ENCODE measurements around the gene SHISA4.

The SHISA4 gene

DNA sequence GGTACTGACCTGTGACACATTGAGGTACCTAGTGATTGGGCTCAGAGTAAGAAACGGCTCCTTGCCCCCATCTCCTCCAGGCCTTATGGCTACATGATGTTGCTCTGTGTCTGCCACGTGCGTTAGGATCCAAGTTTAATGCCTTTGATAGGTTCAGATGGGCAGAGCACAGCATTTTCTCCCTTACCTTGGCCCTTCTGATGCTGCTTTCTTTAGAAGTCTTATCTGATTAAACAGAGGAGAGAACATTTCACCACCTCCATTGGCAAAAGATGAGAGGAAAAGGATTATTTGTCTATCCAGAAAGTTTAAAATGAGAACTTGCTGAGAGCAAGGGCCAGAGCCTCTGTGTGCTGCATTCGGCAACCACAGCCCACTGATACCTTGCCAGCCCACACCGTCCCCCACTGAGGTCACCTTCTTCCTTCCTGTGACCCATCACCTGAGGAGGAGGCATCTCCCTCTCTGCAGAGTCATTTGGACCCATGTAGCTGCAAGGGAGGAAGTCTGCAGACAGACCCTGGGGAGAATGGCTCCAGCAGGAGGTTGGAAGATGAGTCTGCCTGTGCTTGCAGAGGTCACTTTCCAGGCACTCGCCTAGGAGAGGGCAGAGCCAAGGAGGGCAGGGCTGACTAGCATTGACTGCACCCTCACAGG lies 16.7 kb downstream of the SHISA4 start:
- H3K4me3 ChIP-seq (ENCODE audit: low read depth, low read length) = no peak overlapping the region
- DNase-seq = no peak
- no peaks in the 10 kb centered on the region for H3K27me3 ChIP-seq
- H3K4me1 ChIP-seq = peaks cover 12% of the 10 kb centered on the region
- H3K9me3 ChIP-seq = no peaks in the 10 kb centered on the region
- TF ChIP-seq, protein P1, sequence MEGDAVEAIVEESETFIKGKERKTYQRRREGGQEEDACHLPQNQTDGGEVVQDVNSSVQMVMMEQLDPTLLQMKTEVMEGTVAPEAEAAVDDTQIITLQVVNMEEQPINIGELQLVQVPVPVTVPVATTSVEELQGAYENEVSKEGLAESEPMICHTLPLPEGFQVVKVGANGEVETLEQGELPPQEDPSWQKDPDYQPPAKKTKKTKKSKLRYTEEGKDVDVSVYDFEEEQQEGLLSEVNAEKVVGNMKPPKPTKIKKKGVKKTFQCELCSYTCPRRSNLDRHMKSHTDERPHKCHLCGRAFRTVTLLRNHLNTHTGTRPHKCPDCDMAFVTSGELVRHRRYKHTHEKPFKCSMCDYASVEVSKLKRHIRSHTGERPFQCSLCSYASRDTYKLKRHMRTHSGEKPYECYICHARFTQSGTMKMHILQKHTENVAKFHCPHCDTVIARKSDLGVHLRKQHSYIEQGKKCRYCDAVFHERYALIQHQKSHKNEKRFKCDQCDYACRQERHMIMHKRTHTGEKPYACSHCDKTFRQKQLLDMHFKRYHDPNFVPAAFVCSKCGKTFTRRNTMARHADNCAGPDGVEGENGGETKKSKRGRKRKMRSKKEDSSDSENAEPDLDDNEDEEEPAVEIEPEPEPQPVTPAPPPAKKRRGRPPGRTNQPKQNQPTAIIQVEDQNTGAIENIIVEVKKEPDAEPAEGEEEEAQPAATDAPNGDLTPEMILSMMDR (IDR thresholded peaks at IDR 0.05; ENCODE audit: low read depth, low read length) = no peak
- no peaks in the 10 kb centered on the region for H3K36me3 ChIP-seq

DNA sequence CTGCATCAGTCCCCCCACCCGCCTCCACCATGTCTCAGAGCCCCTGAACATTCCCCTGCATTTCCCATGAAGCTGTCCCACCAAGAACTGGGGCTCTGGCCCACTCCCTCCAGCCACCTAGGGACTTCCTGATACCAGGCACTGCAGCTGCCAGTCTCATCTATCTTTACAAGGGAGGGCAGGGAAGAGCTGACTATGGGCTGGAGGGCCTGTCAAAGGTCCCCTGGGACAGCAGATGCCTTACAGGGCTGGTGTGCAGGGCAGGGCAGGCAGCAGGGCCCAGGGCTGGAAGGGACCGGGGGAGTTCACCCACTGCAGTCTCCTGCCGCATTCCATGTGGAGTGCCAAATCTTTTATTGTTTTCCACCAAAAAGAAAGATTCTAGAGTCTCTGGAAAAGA lies 17.6 kb downstream of the SHISA4 start:
- peaks cover 12% of the 10 kb centered on the region for H3K4me1 ChIP-seq
- peak; percentile 86 for DNase-seq
- TF ChIP-seq, protein P1 (IDR thresholded peaks at IDR 0.05; ENCODE audit: low read depth, low read length) = no peak
- H3K36me3 ChIP-seq = no peaks in the 10 kb centered on the region
- H3K27me3 ChIP-seq = no peaks in the 10 kb centered on the region
- no peaks in the 10 kb centered on the region for H3K9me3 ChIP-seq
- H3K4me3 ChIP-seq (ENCODE audit: low read depth, low read length) = no peak overlapping the region

DNA sequence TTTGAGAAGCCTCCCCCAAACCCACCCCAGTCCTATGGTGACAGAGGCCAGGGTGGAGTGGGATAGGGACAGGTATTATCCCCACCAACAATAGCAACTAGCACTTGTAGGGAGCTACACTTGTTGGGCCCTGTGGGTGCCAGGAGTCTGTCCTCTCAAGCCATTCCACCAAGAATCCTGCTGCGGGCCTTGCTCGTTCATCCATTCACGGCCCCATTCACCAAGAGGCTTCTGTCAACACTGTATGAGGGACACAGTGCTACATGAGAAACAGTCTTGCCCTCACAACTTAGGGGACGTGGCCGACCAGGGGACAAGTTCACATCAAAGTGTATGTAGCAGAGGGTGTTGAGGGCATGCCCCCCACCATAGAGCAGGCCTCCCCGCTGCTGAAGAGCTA lies 18.9 kb downstream of the SHISA4 start:
- Histone ChIP-seq H3K4me3 (ENCODE audit: low read depth, low read length) (no peak overlapping the region), H3K27me3 (no peaks in the 10 kb centered on the region), H3K36me3 (no peaks in the 10 kb centered on the region), H3K4me1 (peaks cover 12% of the 10 kb centered on the region), H3K9me3 (no peaks in the 10 kb centered on the region)
- TF ChIP-seq, protein P1 (IDR thresholded peaks at IDR 0.05; ENCODE audit: low read depth, low read length) = no peak
- DNase-seq = no peak

DNA sequence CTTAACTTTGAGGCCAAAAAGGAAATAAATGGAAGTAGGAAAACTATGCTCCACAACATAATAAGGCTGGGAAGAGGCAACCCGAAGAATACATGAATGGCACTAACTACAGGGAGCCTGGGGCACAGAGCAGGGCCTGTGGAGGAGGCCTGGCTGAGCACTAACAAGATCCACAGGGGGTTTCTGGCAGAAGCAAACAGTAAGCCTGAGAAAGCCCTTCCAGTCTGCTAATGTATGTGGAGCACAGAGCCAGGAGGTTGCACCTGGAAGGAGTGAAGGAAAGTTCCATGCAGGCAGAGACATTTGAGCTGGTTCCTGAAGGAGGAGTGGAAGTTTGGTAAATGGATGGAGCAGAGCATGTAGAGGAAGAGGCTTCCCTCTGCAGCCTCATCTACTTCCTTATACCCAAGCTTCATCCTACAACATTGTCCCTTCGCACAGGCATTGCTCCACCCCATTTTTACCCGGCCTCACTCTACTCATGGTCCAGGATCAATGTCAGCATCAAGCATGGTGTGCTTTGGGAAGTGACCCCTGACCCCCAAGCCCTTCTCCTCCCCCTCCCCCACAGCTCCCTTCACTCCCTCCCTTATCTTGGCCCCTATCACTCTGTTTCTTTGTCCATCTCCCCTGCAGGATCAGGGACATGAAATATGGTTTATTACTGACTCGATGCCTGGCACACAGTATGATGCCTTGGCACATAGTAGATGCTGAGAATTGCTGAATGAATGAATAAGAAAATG lies 23.3 kb downstream of the SHISA4 start:
- TF ChIP-seq, protein P1 (IDR thresholded peaks at IDR 0.05; ENCODE audit: low read depth, low read length) = no peak
- no peak for DNase-seq

DNA sequence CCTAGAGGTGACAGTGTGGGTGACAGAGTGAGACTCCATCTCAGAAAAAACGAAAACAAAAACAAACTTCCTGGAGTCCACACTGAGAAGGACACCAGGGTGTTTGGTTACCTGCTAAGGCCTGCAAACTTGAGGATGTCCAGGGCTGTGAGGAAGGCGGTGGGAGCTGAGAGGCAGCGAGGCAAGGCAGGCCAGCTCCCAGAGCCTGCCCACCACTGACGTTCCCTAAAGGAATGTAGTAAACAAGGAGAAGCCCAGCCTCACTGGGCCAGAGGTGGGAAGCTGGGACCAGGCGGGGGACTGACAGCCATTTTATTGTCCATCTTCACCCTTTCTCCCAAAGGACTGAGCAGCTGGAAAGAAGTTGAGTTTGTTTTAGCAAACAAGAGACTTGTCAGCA lies 24.1 kb downstream of the SHISA4 start:
- H3K4me3 ChIP-seq (ENCODE audit: low read depth, low read length) = no peak overlapping the region
- no peaks in the 10 kb centered on the region for H3K9me3 ChIP-seq
- no peak for DNase-seq
- H3K36me3 ChIP-seq = no peaks in the 10 kb centered on the region
- peaks cover 16% of the 10 kb centered on the region for H3K4me1 ChIP-seq
- H3K27me3 ChIP-seq = no peaks in the 10 kb centered on the region
- TF ChIP-seq, protein P1 (IDR thresholded peaks at IDR 0.05; ENCODE audit: low read depth, low read length) = no peak

More for the DNA sequence above, 23.3 kb downstream of the SHISA4 start:
- H3K4me1 ChIP-seq = peaks cover 8% of the 10 kb centered on the region
- no peaks in the 10 kb centered on the region for H3K9me3 ChIP-seq
- no peaks in the 10 kb centered on the region for H3K27me3 ChIP-seq
- H3K4me3 ChIP-seq (ENCODE audit: low read depth, low read length) = no peak overlapping the region
- no peaks in the 10 kb centered on the region for H3K36me3 ChIP-seq

All from BE2C (cell line).